PC-9 (cell line): ENCODE measurements around the gene ZNF628.

Source experiments
- EZH2 ChIP-seq: fragments of 200-600 bp; sonication (generic); IDR thresholded peaks from 2 replicates; pipeline ENCODE4 v1.8.0; 2017; ENCODE audit warnings: antibody characterized with exemption, low read depth
- TF ChIP-seq, protein P1 (sequence below): fragments of 200-600 bp; sonication (generic); conservative IDR thresholded peaks from 2 replicates; pipeline ENCODE4 v1.6.1; 2017; ENCODE audit warnings: mixed run types, antibody characterized with exemption, mild to moderate bottlenecking, moderate library complexity

DNA sequence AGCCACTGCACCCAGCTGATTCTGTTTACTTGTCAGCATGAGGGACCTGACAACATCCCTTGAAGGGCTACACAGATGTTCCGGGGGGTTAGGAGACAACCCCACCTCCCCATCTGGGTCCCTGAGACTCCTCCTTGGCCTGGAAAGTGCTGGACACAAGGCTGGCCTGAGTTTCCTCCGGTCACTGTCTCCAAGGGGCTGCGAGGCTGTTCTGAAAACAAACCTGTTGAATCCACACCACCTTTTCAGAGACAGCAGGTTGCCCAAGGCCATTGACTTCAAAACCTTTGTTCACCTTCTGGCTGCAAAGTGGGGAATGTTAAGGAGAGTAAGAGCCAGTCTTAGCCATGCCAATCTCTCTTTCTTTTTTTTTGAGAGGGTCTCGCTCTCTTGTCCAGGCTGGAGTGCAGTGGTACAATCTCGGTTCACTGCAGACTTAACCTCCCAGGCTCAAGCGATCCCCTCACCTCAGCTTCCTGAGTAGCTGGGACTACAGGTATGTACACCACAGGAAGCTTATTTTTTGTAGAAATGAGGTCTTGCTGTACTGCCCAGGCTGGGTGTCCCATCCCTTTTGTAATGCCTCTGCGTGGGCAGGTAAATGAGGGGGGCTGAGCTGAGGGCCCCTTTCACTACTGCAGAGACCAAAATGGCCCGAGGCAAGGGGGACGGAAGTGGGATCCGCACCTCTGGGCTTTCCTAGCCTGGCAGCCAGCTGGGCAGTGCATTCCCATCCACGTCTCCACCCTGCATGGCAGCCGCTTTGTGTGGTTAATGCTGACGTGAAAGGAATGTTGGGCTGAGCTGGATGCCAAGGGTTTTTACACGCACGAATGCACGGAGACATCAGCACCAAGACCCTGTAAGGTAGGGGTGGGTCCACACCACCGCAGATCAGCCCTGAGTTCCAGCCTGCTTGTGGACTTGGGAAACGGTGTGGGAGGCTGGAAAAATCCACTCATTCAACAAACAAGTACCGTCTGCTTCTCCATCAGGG lies 1.9 kb upstream of the ZNF628 start:
- TF ChIP-seq, protein P1, sequence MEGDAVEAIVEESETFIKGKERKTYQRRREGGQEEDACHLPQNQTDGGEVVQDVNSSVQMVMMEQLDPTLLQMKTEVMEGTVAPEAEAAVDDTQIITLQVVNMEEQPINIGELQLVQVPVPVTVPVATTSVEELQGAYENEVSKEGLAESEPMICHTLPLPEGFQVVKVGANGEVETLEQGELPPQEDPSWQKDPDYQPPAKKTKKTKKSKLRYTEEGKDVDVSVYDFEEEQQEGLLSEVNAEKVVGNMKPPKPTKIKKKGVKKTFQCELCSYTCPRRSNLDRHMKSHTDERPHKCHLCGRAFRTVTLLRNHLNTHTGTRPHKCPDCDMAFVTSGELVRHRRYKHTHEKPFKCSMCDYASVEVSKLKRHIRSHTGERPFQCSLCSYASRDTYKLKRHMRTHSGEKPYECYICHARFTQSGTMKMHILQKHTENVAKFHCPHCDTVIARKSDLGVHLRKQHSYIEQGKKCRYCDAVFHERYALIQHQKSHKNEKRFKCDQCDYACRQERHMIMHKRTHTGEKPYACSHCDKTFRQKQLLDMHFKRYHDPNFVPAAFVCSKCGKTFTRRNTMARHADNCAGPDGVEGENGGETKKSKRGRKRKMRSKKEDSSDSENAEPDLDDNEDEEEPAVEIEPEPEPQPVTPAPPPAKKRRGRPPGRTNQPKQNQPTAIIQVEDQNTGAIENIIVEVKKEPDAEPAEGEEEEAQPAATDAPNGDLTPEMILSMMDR = no peak
- TF ChIP-seq EZH2 = no peak
